ENCODE measurements around the gene NELL2. TPM values are rescaled to one million over a fixed set of nuclear protein-coding genes. Genes with fewer than 3 reads are reported as not detected.

The NELL2 gene
- polyA plus RNA-seq, 2 of the 4 experiments (the other 2 are of a cell fraction) = 0.16 TPM; not detected in 1

- DNase-seq (ENCODE audit: low read depth in 1 of 2, low spot score in 1 of 2) = no peak
- WGBS (ENCODE audit: missing lambda C conversion rate) = 24% methylated on average over 12 of the region's 12 CpGs
- Histone ChIP-seq H3K4me3 (no peak overlapping the region), H3K9me3 (no peaks in the 10 kb centered on the region), H3K4me1 (no peaks in the 10 kb centered on the region), H3K4me2 (no peak overlapping the region), H3K27ac (no peak overlapping the region)
- TF ChIP-seq, protein P1, sequence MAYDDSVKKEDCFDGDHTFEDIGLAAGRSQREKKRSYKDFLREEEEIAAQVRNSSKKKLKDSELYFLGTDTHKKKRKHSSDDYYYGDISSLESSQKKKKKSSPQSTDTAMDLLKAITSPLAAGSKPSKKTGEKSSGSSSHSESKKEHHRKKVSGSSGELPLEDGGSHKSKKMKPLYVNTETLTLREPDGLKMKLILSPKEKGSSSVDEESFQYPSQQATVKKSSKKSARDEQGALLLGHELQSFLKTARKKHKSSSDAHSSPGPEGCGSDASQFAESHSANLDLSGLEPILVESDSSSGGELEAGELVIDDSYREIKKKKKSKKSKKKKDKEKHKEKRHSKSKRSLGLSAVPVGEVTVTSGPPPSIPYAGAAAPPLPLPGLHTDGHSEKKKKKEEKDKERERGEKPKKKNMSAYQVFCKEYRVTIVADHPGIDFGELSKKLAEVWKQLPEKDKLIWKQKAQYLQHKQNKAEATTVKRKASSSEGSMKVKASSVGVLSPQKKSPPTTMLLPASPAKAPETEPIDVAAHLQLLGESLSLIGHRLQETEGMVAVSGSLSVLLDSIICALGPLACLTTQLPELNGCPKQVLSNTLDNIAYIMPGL (CRISPR knock-in tag; IDR thresholded peaks at IDR 0.05; ENCODE audit: borderline replicate concordance) = no peak
- TF ChIP-seq BHLHE40 (IDR thresholded peaks at IDR 0.05; ENCODE audit: low read depth, low read length) = no peak
- TF ChIP-seq TFCP2L1 (CRISPR knock-in tag; IDR thresholded peaks at IDR 0.05) = no peak
- no peak for TF ChIP-seq ZNF302 (CRISPR knock-in tag; IDR thresholded peaks at IDR 0.05)
- no peak for TF ChIP-seq NR3C1 (IDR thresholded peaks at IDR 0.05)
- TF ChIP-seq, protein P2, sequence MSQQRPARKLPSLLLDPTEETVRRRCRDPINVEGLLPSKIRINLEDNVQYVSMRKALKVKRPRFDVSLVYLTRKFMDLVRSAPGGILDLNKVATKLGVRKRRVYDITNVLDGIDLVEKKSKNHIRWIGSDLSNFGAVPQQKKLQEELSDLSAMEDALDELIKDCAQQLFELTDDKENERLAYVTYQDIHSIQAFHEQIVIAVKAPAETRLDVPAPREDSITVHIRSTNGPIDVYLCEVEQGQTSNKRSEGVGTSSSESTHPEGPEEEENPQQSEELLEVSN (IDR thresholded peaks at IDR 0.05; ENCODE audit: borderline replicate concordance, low read depth) = no peak
- no peak for TF ChIP-seq RAD21 (conservative IDR thresholded peaks at IDR 0.05 in 1 of 2, IDR thresholded peaks at IDR 0.05 in 1 of 2)
- TF ChIP-seq PBX3 (IDR thresholded peaks at IDR 0.05) = no peak
- TF ChIP-seq HDAC2 (IDR thresholded peaks at IDR 0.05) = no peak
- CTCF ChIA-PET = no interaction called here
- no peak for ATAC-seq
- FAIRE-seq = no peak
- POLR2A ChIA-PET = no interaction called here
These were observed 221.2 kb downstream of the NELL2 start for GRCh38 chr12:44654646-44655639.

DNA sequence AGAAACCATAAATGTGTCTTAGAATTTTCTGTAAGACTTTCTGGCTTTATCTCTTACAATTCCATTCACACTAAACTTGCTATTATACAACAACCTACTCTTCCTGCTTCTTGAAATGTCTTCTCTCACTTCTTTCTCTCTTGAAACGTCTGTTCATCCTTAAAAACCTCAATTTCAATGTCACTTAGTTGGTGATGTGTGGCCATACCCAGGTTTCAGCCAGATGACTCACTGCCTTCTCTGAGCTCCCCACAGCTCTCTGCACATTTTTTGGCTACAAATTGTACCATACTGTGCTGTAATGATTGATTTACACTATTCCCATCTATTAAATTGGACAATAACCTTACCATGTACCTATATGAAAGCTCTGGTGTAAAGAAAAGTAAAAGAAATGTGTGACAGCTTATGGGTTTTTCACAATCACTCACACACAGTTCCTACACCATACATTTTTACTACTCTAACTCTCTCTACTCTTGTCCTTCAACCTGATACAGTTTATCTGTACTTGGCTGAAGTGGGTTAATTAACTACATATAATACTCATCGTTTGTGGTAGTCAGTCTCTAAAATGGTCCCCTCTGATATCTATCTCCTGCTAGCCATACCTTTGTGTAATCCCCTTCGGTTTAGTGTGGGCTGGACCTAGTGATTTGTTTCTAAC is 222.1 kb downstream of the NELL2 start:
- Histone ChIP-seq H3K4me1 (no peaks in the 10 kb centered on the region), H3K4me2 (no peak overlapping the region)
- no peak for FAIRE-seq

More for the DNA sequence above, 222.1 kb downstream of the NELL2 start:
- H3K27ac ChIP-seq = no peak overlapping the region
- ATAC-seq = no peak
- CTCF ChIA-PET = no interaction called here
- no peak overlapping the region for H3K4me3 ChIP-seq
- TF ChIP-seq KDM1A (IDR thresholded peaks at IDR 0.05; ENCODE audit: low read depth) (no peak), GATA3 (IDR thresholded peaks at IDR 0.05; ENCODE audit: borderline replicate concordance) (no peak), HOXA7 (CRISPR knock-in tag; IDR thresholded peaks at IDR 0.05) (no peak), RFX5 (IDR thresholded peaks at IDR 0.05) (no peak), NPAS2 (CRISPR knock-in tag; IDR thresholded peaks at IDR 0.05; ENCODE audit: borderline replicate concordance) (no peak), POLR2A (IDR thresholded peaks at IDR 0.05; ENCODE audit: low read length) (no peak), CBX8 (IDR thresholded peaks at IDR 0.05) (no peak), ATOH8 (CRISPR knock-in tag; IDR thresholded peaks at IDR 0.05; ENCODE audit: low read depth) (no peak), MAFK (IDR thresholded peaks at IDR 0.05; ENCODE audit: partially characterized antibody) (no peak), PHF8 (IDR thresholded peaks at IDR 0.05; ENCODE audit: borderline replicate concordance, low read depth) (no peak)
- TF ChIP-seq, protein P3, sequence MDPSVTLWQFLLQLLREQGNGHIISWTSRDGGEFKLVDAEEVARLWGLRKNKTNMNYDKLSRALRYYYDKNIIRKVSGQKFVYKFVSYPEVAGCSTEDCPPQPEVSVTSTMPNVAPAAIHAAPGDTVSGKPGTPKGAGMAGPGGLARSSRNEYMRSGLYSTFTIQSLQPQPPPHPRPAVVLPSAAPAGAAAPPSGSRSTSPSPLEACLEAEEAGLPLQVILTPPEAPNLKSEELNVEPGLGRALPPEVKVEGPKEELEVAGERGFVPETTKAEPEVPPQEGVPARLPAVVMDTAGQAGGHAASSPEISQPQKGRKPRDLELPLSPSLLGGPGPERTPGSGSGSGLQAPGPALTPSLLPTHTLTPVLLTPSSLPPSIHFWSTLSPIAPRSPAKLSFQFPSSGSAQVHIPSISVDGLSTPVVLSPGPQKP (IDR thresholded peaks at IDR 0.05; ENCODE audit: low read depth, low read length) = no peak
- TF ChIP-seq, protein P4, sequence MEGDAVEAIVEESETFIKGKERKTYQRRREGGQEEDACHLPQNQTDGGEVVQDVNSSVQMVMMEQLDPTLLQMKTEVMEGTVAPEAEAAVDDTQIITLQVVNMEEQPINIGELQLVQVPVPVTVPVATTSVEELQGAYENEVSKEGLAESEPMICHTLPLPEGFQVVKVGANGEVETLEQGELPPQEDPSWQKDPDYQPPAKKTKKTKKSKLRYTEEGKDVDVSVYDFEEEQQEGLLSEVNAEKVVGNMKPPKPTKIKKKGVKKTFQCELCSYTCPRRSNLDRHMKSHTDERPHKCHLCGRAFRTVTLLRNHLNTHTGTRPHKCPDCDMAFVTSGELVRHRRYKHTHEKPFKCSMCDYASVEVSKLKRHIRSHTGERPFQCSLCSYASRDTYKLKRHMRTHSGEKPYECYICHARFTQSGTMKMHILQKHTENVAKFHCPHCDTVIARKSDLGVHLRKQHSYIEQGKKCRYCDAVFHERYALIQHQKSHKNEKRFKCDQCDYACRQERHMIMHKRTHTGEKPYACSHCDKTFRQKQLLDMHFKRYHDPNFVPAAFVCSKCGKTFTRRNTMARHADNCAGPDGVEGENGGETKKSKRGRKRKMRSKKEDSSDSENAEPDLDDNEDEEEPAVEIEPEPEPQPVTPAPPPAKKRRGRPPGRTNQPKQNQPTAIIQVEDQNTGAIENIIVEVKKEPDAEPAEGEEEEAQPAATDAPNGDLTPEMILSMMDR (IDR thresholded peaks at IDR 0.05) = no peak
- no peaks in the 10 kb centered on the region for H3K9me3 ChIP-seq
- no peak for DNase-seq (ENCODE audit: low read depth in 1 of 2, low spot score in 1 of 2)
- 0% methylated on average over 3 of the region's 3 CpGs for whole genome bisulfite sequencing (ENCODE audit: missing lambda C conversion rate)
- POLR2A ChIA-PET = no interaction called here

Data from A549 (cell line).